Endothelial cell of coronary artery (primary cell): ENCODE measurements around the gene JOSD2. TPM values are rescaled to one million over a fixed set of nuclear protein-coding genes. Genes with fewer than 3 reads are reported as not detected.

Experiments
- total RNA-seq: library from RNA; depleted of rRNA; stranded (reverse); fragments of >200 nt; gene quantifications from 2 replicates; pipeline ENCODE4 v1.2.3, GENCODE V29; 2014

The JOSD2 gene, protein sequence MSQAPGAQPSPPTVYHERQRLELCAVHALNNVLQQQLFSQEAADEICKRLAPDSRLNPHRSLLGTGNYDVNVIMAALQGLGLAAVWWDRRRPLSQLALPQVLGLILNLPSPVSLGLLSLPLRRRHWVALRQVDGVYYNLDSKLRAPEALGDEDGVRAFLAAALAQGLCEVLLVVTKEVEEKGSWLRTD
- 28.2 and 30.9 TPM in 2 replicates for total RNA-seq

DNA sequence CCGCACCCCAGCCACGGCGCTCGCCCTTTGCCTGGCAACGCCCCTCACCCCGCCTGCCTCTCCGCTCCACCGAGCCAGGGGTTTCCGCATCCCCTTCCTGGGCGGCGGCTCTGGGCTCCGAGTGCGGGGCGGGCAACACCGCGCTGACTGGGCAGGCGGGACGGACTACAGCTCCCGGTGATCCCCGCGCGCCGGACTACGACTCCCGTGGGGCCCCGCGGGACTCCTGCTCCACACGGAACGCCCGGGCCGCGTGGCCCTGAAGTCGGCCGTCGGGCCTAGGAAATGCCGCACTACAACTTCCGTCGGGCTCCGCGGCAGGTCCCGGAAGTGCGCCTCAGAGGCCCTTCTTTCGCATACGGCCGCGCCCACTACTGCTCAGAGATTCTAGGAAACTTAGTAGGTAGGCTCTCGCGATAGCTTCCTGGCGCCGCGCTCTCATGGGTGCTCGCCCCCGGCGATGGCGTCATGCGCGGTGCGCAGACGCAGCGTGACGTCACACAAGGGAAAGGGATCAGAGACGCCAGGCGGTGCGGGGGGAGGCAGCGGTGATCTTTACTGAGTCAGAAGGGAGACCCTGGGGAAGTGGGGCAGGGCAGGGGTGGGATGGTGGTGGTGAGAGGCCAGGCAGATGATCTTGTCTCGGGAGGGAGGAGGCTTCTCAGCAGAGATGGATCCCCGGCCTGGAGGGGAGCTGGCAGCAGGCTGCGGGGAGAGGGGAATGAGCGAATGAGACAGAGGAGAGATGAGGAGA is at the start of gene JOSD2:
JOSD2 (minus strand) TSS at position 123 of the 754 bp plus-strand sequence. CDS start 760 bp downstream, outside the sequence.

DNA sequence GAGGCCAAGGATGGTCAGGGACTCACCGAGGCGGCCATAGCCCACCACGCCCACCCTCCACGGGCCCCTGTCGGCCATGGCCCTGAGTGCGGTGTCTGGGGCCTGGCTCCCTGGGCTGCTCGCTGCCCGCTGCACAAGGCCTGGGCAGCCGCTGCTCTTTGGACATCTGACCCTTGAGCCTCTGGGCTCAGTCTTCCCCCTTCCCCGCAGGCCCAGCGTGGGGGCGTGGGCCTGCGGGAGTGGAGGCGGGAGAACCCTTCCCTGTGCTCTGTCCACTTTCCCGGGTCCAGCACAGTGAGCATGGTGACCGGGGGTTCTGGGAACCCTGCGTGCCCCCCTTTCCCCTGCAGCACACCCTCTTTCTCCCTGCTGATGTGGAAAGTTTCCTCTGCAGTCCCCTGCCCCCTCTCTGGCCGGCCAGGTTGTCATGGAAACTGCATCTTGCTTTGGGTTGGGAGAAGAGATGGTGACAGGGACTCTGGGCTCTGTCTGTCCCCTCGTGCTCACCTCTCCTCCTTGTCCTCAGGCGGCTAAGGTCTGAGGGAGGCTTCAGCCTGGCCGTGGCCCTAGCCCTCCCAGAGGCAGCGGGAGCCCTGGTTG is 2.9 kb upstream of the JOSD2 start, which contains the start of gene ASPDH:
ASPDH (minus strand) TSS at position 168 of the 600 bp plus-strand sequence; CDS start at position 78, 90 bp downstream.

DNA sequence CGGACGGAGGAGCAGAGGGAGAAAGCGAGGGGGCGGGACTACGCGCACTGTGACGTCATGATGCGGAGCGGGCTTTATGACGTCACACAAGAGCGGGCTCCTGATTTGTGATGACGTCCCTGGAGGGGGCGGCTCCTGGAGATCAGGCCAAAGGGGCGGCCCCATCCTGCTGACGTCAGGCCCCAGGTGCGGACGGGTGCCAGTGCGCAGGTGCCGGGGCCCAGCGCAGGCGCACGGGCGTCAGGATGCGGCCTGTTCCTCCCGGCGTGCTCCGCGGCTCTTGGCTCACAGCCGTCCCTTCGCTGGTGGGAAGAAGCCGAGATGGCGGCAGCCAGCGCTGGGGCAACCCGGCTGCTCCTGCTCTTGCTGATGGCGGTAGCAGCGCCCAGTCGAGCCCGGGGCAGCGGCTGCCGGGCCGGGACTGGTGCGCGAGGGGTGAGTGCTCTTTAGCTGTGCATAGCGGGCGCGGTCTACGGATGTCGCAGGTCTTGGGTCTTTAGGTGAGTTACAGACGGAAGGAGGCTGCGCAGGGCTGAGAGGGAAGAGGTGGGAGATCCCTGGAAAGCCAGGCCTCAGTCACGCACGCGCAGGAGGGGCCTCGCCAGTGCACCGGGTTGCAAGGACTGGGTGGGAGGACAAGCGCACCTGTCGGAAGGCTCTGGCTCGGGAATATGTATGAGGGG is 34.6 kb downstream of the JOSD2 start, which contains the start of the genes EMC10 and GARIN5A:
EMC10 (plus strand) TSS at position 284 of the 683 bp plus-strand sequence; CDS start at position 322, 38 bp downstream.
GARIN5A (minus strand) TSS at position 625 of the 683 bp plus-strand sequence; CDS start at position 165, 460 bp downstream.

Other genes with a start within 250 kb of the JOSD2 start
- gene KCNC3, start 181.8 kb downstream of the JOSD2 start, total RNA-seq = 0.09 and 0.19 TPM in 2 replicates
- 0.09 TPM in 1 of 2 replicates, not detected in the other for gene NAPSA, start 145.6 kb downstream of the JOSD2 start, total RNA-seq
- 45.4 and 67.3 TPM in 2 replicates for gene NR1H2, start 134.7 kb downstream of the JOSD2 start, total RNA-seq
- gene POLD1, start 126.8 kb downstream of the JOSD2 start, total RNA-seq = 70.6 and 78.3 TPM in 2 replicates
- gene SPIB, start 92.3 kb downstream of the JOSD2 start, total RNA-seq = 0.09 TPM in 1 of 2 replicates, not detected in the other
- not detected in 2 replicates for gene MYBPC2, start 78.3 kb downstream of the JOSD2 start, total RNA-seq
- 51.4 and 53.8 TPM in 2 replicates for gene EMC10, start 34.7 kb downstream of the JOSD2 start, total RNA-seq
- gene GARIN5A, start 34.3 kb downstream of the JOSD2 start, total RNA-seq = 0.19 TPM in 1 of 2 replicates, not detected in the other
- not detected in 2 replicates for gene ASPDH, start 2.7 kb upstream of the JOSD2 start, total RNA-seq
- gene LRRC4B, start 57.2 kb upstream of the JOSD2 start, total RNA-seq = 0.09 and 0.63 TPM in 2 replicates
- gene SYT3, start 128.7 kb upstream of the JOSD2 start, total RNA-seq = 0.18 and 0.38 TPM in 2 replicates
- 0.56 and 1.2 TPM in 2 replicates for gene C19orf81, start 138.3 kb upstream of the JOSD2 start, total RNA-seq
- 1.0 and 1.9 TPM in 2 replicates for gene SHANK1, start 208.6 kb upstream of the JOSD2 start, total RNA-seq
- 17.5 and 22.1 TPM in 2 replicates for gene CLEC11A, start 212.2 kb upstream of the JOSD2 start, total RNA-seq